ENCODE results near the gene FGF19.

FGF19 gene

DNA sequence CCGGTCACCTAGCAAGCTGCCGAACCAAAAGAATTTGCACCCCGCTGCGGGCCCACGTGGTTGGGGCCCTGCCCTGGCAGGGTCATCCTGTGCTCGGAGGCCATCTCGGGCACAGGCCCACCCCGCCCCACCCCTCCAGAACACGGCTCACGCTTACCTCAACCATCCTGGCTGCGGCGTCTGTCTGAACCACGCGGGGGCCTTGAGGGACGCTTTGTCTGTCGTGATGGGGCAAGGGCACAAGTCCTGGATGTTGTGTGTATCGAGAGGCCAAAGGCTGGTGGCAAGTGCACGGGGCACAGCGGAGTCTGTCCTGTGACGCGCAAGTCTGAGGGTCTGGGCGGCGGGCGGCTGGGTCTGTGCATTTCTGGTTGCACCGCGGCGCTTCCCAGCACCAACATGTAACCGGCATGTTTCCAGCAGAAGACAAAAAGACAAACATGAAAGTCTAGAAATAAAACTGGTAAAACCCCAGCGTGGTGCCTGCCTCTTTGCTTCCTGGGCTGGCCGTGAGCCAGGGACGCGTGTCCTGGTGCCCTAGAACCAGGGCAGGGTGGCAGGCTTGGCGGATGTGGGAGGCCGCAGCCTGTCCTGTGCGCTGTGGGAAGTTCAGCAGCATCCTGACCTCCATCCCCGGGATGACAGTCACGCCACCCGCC lies 49.7 kb downstream of the FGF19 start:
- DNase-seq: no peak

DNA sequence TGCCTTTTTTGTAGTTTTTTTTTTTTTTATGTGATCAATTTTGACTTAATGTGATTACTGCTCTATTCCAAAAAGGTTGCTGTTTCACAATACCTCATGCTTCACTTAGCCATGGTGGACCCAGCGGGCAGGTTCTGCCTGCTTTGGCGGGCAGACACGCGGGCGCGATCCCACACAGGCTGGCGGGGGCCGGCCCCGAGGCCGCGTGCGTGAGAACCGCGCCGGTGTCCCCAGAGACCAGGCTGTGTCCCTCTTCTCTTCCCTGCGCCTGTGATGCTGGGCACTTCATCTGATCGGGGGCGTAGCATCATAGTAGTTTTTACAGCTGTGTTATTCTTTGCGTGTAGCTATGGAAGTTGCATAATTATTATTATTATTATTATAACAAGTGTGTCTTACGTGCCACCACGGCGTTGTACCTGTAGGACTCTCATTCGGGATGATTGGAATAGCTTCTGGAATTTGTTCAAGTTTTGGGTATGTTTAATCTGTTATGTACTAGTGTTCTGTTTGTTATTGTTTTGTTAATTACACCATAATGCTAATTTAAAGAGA lies 50.3 kb downstream of the FGF19 start:
- DNase-seq: no peak

DNA sequence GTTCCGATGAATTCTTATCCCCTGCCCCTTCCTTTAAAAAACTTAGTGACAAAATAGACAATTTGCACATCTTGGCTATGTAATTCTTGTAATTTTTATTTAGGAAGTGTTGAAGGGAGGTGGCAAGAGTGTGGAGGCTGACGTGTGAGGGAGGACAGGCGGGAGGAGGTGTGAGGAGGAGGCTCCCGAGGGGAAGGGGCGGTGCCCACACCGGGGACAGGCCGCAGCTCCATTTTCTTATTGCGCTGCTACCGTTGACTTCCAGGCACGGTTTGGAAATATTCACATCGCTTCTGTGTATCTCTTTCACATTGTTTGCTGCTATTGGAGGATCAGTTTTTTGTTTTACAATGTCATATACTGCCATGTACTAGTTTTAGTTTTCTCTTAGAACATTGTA lies 50.8 kb downstream of the FGF19 start:
- no peak for DNase-seq

DNA sequence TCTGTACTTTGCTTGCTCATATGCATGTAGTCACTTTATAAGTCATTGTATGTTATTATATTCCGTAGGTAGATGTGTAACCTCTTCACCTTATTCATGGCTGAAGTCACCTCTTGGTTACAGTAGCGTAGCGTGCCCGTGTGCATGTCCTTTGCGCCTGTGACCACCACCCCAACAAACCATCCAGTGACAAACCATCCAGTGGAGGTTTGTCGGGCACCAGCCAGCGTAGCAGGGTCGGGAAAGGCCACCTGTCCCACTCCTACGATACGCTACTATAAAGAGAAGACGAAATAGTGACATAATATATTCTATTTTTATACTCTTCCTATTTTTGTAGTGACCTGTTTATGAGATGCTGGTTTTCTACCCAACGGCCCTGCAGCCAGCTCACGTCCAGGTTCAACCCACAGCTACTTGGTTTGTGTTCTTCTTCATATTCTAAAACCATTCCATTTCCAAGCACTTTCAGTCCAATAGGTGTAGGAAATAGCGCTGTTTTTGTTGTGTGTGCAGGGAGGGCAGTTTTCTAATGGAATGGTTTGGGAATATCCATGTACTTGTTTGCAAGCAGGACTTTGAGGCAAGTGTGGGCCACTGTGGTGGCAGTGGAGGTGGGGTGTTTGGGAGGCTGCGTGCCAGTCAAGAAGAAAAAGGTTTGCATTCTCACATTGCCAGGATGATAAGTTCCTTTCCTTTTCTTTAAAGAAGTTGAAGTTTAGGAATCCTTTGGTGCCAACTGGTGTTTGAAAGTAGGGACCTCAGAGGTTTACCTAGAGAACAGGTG lies 51.8 kb downstream of the FGF19 start:
- DNase-seq: no peak

DNA sequence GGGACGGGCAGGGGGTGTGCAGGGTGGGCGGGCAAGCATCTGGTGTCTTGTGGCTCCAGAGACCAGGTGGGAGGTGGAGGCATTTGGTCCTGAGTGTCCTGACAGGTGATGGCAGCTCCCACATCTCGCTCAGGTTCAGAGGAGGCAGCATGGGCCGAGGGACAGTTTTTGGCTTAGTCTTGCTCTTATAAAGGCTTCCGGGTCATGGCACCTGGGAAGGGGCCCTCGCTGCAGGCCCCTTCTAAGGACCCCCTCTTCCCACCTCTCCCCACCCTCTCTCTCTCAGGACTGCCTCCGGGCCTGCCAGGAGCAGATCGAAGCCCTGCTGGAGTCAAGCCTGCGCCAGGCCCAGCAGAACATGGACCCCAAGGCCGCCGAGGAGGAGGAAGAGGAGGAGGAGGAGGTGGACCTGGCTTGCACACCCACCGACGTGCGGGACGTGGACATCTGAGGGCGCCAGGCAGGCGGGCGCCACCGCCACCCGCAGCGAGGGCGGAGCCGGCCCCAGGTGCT lies 52.9 kb downstream of the FGF19 start:
- no peak for DNase-seq

DNA sequence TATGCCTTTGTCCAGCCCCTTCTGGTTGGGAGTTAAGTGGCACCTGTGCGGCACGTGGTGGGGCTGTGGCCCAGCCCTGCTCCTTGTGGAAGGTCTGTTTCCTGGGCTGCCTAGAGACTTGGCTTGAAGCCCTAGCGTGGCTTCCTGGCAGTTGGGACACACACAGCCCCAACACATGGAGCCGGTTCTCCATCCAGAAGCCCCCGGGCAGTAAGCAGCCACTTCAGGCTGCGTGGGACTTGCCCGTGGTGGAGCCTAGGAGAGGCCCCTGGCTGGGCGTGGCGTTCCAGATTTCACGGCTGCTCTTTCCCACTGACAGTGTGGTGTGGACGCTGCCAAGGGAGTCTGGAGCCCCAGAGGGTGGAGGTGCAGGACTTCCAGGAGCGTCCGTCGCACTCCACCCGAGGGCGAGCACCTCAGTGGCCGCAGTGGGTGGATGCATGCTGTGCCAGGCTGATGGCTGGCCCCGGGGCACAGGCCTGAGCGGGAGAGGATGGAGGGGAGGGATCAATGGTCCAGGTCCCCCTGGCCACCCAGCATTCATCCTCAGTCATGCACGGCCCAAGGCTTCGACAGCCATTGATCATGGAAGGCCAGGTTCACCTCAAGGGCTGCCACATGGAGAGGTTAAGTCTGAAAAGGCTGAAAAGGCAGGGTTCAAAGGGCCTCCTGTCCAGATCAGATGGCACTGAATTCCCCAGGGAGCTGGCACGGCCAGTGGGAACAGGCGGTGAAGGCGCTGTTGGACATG lies 53.6 kb downstream of the FGF19 start:
- no peak for DNase-seq

DNA sequence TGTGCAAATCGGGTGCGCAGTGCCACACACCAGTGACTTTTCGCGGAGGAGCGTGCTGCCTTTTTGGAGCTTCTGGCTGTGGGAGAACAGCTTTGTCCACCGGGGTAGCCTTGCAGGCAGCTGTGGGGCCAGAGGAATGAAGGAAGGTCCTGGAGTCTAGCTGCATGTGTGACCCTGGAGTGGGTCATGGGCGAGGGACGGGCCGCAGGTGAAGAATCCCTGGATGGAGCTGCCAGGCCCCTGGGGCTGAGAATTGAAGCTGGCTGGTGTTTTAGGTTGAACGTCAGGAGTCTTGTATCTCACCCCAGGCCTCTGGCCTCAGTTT lies 54.3 kb downstream of the FGF19 start:
- no peak for DNase-seq

DNA sequence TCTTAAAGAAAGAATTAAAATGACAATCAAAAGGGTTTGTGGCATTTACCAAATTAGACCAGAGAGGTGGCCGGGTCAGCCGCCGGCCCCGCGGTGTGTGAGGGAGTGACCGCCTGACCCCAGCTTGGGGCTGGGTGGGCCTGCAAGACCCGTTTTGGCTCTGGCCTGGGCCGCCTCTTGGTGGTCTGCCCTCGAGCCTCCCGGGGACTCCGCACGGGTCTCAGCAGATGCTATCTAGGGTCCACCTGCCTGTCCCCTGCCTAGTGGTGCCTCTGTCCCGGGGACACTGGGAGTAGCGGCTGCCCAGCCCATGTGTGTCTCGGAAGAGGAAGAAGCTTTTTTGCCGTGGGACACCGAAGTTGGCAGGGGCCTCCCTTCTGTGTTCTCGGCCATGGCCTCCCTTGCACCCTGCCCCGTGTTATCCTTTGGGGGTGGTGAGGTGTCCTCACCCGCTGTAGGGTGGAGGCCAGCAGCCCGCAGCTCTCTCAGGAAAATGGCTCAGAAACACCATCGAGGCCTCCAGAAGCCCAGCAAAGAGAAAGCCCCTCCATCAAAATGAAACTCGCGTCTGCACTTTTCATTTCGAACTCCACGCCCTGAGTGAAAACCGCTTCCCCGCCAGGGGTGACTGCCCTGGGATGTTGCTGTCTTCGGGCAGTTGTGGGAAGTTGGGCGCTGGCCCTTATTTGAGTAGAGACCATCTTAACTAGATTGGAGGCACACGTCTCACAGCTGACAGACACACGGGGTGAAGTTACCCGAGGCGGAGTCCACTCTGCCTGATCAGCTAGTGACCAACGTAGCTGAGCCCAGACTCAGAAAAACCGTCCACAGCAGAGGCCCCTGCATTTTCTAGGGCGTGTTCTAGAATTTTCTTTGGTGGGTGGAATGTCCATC lies 54.9 kb downstream of the FGF19 start:
- DNase-seq: no peak
